Neural crest cell (in vitro differentiated cells): Measurements from ENCODE around the gene GCHFR. TPM values are rescaled to one million over a fixed set of nuclear protein-coding genes. Genes with fewer than 3 reads are reported as not detected.

ENCODE experiments used
- DNase-seq: peaks from one replicate; pipeline ENCODE4 v3.0.0; 2021; ENCODE audit warnings: low read depth, mixed read lengths, low spot score
- H3K27ac Mint-ChIP-seq: one replicate; pipeline ENCODE4 v1.8.0; 2021; ENCODE audit warnings: mild to moderate bottlenecking, mixed read lengths; ENCODE audit not compliant: unreplicated experiment
- H3K27me3 Mint-ChIP-seq: 2 replicates; pipeline ENCODE4 v1.8.0; 2021; ENCODE audit warnings: low read depth, mild to moderate bottlenecking, mixed read lengths
- H3K36me3 Mint-ChIP-seq: 2 replicates; pipeline ENCODE4 v1.8.0; 2021; ENCODE audit warnings: low read depth, mild to moderate bottlenecking, mixed read lengths
- H3K4me1 Mint-ChIP-seq: 2 replicates; pipeline ENCODE4 v1.8.0; 2021; ENCODE audit warnings: mixed read lengths
- H3K4me3 Mint-ChIP-seq: one replicate; pipeline ENCODE4 v1.8.0; 2021; ENCODE audit warnings: mild to moderate bottlenecking, mixed read lengths
- H3K9me3 Mint-ChIP-seq: 2 replicates; pipeline ENCODE4 v1.8.0; 2021; ENCODE audit warnings: mixed read lengths
- total RNA-seq: library from RNA; stranded (reverse); gene quantifications from 2 replicates; pipeline ENCODE4 v1.2.1, GENCODE V29; 2021
- TF ChIP-seq, protein P1 (sequence below): fragments of 200-600 bp; sonication (generic); conservative IDR thresholded peaks from 2 replicates; pipeline ENCODE4 v1.5.0; 2021; ENCODE audit warnings: antibody characterized with exemption, mild to moderate bottlenecking

Gene GCHFR
- total RNA-seq, 1 donor from 2014 or later = 9.1 TPM

DNA sequence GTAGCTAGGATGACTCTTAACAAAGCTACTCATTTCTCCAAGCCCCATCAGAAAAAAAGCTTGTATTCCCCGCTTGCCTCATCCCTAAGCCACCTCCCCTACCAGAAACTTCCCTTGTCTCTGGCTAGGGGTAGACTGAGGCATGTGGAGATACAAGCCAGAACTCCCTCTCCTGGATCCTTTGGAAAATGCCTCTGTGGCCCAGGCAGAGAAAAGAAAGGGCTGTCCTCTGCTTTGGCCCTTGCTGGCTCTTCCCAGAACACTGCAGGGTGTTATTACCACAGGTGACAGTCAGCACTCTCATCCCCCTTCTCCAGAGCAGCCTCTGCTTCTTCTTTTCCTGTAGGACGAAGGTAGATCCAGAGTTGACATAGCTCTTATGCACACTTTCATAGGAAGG lies 24.0 kb upstream of the GCHFR start:
- Mint-ChIP-seq H3K27ac (no peak overlapping the region), H3K36me3 (peaks cover 5% of the 10 kb centered on the region), H3K4me3 (no peak overlapping the region), H3K27me3 (no peaks in the 10 kb centered on the region), H3K4me1 (peaks cover 13% of the 10 kb centered on the region), H3K9me3 (no peaks in the 10 kb centered on the region)
- TF ChIP-seq, protein P1, sequence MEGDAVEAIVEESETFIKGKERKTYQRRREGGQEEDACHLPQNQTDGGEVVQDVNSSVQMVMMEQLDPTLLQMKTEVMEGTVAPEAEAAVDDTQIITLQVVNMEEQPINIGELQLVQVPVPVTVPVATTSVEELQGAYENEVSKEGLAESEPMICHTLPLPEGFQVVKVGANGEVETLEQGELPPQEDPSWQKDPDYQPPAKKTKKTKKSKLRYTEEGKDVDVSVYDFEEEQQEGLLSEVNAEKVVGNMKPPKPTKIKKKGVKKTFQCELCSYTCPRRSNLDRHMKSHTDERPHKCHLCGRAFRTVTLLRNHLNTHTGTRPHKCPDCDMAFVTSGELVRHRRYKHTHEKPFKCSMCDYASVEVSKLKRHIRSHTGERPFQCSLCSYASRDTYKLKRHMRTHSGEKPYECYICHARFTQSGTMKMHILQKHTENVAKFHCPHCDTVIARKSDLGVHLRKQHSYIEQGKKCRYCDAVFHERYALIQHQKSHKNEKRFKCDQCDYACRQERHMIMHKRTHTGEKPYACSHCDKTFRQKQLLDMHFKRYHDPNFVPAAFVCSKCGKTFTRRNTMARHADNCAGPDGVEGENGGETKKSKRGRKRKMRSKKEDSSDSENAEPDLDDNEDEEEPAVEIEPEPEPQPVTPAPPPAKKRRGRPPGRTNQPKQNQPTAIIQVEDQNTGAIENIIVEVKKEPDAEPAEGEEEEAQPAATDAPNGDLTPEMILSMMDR = no peak
- DNase-seq = no peak

DNA sequence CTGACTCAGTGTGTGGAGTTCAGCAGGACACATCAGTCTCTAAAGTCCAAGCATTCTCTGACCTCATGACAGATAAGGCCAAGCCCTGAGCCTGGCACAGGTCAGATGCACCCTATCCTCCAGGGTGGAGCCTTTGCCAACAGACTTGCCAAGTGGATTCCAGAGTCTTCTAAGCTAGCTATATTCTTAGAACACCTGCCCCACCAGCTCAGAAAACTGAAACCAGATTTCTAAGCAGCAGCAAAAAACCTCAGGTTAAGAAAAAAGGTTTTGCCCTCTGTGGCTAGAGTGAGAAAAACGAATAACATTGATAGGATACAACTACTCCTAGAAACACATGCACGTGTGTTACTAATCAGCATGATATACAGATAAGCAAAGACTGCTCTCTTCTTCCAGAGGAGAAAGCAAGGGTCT lies 20.4 kb upstream of the GCHFR start:
- Mint-ChIP-seq H3K27ac (no peak overlapping the region), H3K9me3 (no peaks in the 10 kb centered on the region), H3K4me3 (peak overlapping the region; percentile 69), H3K4me1 (peaks cover 28% of the 10 kb centered on the region), H3K36me3 (peaks cover 7% of the 10 kb centered on the region), H3K27me3 (no peaks in the 10 kb centered on the region)
- DNase-seq = no peak
- TF ChIP-seq, protein P1 = no peak

DNA sequence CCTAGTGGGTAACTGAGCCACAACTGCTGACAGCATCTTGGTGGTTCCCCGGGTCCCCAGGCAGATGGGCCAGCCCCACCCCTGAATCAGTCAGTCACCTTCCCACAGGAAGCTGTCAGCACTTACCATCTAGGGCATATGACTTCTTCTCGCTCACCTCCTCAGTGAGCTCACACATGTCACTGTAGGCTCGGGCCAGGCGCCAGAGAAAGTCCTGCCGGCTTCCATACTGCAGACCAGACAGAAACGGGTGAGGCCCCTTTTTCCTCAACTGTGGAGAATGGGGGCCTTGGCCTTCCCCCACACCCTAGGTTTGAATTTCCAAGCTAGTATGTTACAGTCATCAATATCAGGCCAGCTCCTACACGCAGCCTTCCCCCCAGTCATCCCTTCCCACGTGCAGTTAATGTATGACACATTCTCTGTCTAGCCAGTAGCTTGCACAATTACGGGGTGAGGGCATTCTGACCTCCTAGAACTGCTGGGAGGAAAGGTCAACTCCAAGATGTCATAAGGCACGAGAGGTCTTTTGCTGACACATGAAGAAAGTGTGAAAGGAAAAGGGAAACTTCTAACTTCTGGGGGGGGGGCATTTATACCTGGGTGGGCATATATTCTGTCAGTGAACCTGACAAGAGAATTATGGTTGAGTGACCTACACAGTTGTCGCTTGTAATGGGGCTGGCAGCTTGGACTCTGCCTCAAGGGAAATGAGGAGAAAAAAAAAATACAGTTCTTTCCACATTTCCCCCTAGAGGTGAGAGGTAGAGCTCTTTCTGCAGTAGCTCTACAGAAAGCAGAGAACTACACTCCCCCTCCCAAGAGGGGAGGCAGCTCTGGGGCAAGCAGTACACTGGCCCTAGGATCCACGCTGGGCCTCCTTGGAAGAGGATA lies 19.7 kb upstream of the GCHFR start:
- Mint-ChIP-seq H3K36me3 (peaks cover 7% of the 10 kb centered on the region), H3K9me3 (no peaks in the 10 kb centered on the region), H3K4me3 (peak overlapping the region; percentile 69), H3K27me3 (no peaks in the 10 kb centered on the region), H3K27ac (peak overlapping the region; percentile 81), H3K4me1 (peaks cover 28% of the 10 kb centered on the region)
- TF ChIP-seq, protein P1 = no peak
- no peak for DNase-seq

DNA sequence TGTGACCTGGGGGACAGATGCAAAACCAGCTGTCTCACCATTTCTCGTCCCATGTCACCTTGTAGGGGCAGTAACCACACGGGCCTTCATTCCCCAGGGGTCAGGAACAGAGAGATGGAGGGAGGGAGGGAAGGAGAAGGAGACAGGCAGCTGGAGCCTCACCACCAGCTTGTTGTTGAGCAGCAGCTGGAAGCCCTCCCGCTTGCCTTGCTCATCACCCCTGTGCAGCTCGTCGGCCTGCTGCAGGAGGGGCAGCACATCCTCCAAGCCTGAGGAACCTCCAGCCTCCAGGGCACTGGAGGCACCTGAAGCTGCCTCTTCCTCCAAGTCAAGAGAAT lies 19.1 kb upstream of the GCHFR start:
- Mint-ChIP-seq H3K9me3 (no peaks in the 10 kb centered on the region), H3K4me3 (peak overlapping the region; percentile 69), H3K27me3 (no peaks in the 10 kb centered on the region), H3K27ac (peak overlapping the region; percentile 81), H3K36me3 (peaks cover 10% of the 10 kb centered on the region), H3K4me1 (peaks cover 28% of the 10 kb centered on the region)
- DNase-seq = no peak
- TF ChIP-seq, protein P1 = no peak

DNA sequence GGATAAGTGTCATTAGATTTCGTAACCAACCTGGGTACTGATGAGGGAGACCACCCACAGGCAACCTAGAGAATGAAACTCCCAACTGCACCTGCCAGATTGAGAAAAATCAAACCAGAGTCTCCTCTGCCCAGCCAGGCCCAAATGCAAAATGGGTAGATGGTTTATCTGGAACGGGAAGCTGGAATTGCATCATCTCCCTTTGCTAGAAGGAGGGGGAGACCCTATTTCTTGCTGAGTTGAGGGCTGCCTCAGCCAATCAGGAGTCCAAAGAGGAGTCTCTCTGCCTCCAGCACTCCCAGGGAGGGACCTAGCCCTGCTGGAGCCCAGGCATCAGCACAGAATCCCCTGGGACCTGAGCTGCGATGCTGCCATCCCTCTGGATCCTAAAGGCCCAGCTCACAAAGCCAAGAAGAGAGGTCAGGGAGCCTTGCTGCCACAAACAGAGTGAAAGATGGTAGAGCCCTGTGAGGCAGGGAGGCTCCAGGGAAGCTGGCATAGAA lies 16.9 kb upstream of the GCHFR start:
- peak overlapping the region; percentile 39 for H3K4me3 Mint-ChIP-seq
- peak overlapping the region; percentile 81 for H3K27ac Mint-ChIP-seq
- H3K9me3 Mint-ChIP-seq = no peaks in the 10 kb centered on the region
- DNase-seq = no peak
- H3K36me3 Mint-ChIP-seq = peaks cover 10% of the 10 kb centered on the region
- TF ChIP-seq, protein P1 = no peak
- H3K27me3 Mint-ChIP-seq = no peaks in the 10 kb centered on the region
- H3K4me1 Mint-ChIP-seq = peaks cover 28% of the 10 kb centered on the region
